Measurements from ENCODE around the gene PLAGL2.
A peak's percentile ranks its signal among the peaks of the same experiment; 100 is the strongest.
"Not testable (repeated sequence)": the region's sequence is repeated elsewhere in the genome, so short reads cannot be mapped to it uniquely, and the experiment has no call there.

Gene PLAGL2

DNA sequence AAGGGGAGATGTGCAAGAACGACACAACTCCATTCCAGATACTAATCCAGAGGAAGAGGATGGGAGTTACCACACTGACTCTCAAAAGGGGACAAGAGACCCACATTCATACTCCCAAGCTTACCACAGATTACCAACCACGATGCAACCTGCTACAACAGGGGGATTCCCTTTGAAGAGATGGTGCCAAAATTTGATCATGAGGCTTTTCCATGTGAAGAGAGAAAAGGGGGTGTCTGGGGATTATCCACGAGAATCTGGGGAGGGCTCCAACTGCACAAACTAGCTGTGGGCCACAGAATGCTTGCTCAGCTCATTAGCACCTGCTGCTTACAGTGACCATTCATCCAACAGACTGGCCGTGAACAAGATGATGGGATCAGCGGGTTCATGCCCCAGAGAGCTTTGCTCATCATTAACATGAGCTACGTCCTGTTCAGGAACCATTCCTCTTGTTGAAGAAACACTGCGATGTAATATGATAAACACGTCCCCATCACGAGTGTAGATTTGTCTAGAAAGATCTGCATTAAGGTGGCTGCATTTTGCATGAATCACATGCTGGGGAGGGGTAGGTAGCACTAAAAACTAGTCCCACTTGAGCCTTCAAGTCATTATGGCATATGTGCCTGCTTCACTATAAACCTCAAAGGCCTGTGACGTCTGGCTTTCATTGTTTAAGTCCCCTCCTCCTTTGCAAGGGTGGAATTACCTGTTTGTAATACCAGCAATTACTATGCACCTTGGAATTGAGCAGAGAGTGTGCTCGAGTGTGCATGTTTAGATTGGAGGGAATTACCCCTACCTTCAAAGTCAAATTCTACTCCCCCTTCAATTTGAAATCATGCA lies 4.0 kb downstream of the PLAGL2 start:
- DNase-seq = peak; percentile 67

DNA sequence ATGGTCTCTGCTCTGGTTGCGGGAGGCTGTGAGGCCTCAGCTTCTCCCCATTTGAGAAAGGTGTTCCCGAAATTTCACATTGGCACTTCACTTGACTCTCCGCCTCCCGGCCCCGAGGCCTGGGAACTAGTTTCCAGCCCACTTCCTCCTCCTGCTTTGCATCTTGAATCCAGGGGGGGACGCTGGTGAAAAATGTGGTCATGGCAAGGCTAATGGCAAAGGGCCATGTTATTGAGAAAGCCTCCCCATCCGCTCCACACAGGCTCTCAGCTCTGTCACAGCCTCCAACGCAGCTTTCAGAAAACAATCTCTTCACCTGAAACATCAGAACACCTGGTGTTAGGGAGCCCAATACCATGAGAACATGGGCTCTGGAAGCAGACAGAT lies 5.6 kb downstream of the PLAGL2 start:
- DNase-seq = no peak

DNA sequence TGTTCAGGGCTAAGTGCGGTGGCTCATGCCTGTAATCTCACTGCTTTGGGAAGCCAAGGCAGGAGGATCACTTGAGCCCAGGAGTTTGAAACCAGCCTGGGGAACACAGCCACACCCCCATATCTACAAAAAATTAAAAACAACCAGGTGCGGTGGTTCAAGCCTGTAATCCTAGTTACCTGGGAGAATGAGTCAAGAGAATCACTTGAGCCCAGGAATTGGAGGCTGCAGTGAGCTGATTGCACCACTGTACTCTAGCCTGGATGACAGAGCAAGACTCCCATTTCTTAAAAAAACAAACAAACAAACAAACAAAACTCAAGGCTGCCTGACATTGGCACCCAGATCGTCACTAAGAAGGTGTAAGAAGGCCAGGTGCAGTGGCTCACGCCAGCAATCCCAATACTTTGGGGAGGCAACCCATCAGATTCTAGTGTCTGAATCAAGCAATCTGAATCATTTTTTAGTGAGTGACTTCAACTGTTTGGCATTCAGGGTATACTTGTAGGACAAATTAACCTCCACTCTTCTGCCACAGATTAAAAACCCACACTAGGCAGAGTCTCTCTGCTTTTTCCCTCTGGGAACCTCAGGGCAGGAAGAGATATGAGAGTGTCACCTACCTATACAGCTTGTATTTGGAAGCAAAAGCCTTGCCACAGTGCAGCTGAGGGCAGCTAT lies 6.1 kb downstream of the PLAGL2 start:
- no peak for DNase-seq

GRCh38 chr20:32199006-32199405 lies 8.5 kb downstream of the PLAGL2 start:
- no peak for DNase-seq

DNA sequence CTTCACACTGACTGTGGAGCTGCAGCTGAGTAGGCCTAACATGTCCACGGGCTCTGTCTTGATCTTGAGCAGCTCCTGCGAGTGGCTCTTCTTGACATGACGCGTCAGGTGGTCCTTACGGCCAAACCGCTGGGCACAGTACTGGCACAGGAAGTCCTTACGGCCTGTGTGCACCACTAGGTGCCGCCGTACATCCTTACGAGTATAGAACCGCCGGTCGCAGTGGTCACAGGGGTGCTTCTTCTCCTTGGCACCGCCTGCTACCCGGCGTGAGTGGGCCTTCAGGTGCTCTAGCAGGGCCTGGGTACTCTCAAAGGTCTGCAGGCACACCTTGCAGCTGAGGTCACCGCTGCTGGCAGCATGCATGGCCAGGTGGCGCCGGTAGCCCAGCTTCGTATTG lies 10.4 kb downstream of the PLAGL2 start:
- DNase-seq = not testable (repeated sequence)

- DNase-seq = not testable (repeated sequence)
These were observed 10.9 kb downstream of the PLAGL2 start for GRCh38 chr20:32196613-32197012.

DNA sequence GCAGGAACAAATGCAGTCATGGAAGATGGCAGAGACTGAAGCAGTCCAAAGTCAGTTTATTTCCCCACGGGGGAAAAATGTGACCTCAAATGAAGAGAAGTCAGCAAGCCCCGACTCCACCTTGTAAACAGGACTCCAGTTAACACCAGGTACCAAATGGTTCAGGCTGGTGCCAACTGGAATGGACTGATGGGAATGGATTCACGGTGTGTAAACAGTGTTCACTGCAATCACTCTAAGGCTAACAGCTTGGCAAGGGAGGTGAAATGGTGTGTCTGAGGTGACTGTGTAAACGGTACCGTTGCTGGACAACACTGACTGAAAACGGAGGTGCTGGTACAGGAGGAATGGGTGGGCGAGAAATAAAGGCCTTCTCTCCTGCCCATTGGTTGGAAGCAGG lies 12.0 kb downstream of the PLAGL2 start:
- DNase-seq = no peak

DNA sequence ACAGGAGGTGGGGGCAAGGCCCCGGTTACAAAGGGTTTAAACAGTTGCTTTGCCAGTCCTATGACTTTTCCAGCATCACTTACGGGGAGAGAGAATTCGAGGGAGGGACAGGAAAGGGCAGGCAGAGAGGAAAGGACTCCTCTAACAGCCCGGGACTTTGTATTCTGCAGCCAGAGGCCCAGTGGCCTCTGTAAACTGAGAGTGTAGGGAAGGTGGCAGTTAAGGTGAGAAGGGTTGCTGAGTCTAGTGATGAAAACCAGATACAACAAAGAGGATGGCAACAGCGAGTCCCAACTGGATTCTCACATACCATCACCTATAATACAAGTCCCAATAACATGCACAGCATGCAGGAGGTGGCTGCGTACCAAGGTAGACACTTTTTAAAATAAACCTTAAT lies 13.5 kb downstream of the PLAGL2 start:
- no peak for DNase-seq

DNA sequence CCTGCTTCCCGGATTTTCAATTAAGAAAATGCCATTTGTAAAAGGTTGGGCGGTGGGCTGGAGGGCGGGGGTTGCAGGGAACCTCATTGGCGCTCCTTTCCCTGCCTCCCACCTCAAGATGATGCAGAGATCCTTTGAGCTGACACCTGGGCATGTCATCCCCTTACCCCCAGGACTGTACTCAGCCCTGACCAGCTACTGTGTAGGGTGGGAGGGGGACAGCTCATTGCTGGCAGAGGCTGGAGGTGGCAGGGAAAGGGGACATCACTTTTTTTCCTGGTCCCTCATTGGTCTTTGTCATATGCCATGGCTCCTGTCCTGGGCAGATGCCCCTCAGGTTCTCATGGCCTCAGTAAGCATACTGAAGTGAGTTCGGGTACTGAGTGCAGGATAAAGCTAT lies 14.2 kb downstream of the PLAGL2 start:
- DNase-seq = not testable (repeated sequence)

DNA sequence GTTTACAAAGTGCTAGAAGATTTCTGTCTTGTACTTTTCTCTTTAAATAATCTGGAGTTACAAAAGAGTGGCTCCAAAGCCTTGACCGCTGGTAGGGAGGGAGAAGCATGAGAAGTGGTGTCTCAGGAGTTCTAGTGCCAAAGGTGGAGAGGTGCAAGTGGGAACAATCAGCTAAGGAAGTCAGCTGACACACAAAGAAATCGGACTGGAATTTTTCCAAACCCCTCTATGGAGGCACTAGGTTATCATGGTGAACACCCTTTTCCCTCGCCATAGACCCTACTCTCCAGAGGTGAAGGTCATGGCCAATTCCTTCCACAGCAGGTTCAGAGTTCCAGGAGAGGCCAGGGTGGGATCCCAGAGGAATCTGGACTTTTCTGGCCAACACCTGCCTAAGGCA lies 14.8 kb downstream of the PLAGL2 start:
- no peak for DNase-seq

GRCh38 chr20:32191873-32192272 lies 15.7 kb downstream of the PLAGL2 start:
- no peak for DNase-seq

DNA sequence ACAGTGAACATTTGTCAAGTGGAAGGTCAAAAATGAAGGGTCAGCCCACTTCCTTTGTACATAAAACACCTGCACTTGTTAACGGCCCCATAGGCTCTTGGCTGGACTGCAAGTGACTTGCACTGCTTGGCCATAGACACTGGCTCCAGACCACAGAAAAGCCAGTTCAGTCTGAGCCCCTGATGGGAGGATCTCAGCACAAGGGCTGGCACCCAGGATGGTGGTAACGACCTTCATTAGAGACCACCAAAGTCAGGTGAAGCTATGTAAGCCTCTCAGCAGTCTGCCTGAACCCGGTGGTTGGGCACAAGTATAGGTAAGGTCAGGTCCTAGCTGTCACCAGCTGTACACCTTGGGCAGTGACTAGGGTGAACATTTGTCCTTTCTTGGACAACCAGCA lies 16.1 kb downstream of the PLAGL2 start:
- DNase-seq = no peak

- no peak for DNase-seq
These were observed 16.7 kb downstream of the PLAGL2 start for GRCh38 chr20:32190616-32191415.

GRCh38 chr20:32189691-32190615 lies 17.6 kb downstream of the PLAGL2 start:
- peak; percentile 32 for DNase-seq

GRCh38 chr20:32189123-32189410 lies 18.5 kb downstream of the PLAGL2 start:
- DNase-seq = no peak

DNA sequence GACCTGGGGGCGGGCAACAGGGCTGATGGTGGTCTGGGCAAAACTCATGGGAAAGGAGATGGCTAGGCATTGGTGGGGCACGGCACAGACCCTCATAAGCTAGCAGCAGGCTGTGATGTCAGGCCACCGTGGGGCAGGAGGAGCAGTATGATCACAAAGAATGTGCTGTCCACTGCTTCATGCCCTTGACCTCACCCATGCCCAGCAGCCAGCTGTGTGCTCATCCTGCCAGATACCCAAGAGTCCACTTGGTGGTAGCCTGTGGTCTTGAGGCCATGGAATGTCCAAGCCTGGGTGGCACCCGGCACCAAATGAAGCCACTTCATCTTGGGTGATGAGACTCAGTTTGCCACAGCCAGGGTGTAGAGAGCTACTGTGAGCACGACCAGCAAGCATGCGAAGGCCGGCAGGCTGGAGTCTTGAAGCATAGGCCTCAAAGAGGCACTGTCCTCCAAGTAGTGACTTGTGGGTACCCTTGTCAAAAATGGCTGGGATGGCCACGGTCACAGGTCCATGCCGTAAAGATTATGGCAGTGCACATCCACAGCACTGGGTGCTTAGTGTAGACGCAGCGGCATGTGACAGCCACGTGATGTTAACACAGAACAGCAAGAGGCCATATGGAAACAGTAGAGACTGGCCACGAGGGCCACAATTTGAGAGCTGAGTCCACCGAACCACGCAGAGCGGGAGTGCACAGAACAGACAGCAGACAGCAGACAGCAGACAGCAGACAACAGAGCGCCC lies 19.0 kb downstream of the PLAGL2 start:
- DNase-seq = no peak

DNA sequence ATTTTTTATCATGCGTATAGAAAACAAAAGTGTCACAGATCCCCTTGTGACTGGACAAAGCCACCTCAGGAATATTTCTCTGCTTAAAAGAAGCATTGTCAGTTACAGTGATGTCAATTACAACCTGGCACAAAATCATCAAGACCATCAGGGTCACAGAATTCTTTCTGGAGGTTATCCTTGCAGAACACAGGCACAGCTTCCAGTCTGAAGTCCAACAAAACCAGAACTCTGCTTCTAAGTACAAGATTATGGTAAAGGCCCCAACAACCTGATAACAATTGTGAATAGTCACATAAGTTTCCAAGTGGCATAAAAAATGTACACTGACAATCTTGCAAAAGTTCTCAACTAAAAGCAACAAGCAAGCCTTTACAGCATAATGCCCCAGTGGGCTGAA lies 21.0 kb downstream of the PLAGL2 start:
- DNase-seq = no peak

DNA sequence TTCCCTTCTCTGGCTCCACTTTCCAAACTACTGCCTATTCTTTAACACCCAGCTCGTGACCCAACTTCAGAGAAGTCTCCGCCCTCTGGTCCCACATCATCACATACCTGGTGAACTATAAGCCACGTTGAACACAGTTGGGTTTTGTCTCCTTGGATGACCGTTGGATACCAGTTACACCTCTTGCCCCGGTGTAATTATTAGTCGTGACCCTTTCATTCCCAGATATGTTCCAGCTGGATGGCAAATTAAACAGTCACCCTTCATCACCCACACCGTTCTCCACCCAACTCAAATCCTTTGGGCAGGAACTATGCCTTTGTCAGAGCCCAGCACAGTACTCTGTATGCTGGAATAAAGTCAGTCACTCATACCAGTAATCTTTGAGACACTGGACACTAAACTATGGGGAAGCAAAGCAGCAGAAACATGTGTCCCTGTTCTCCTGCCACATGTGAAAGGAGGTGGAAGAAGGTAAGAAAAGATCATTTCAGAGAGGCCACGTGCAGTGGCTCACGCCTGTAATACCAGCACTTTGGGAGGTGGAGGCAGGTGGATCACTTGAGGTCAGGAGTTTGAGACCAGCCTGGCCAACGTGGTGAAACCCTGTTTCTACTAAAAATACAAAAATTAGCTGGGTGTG lies 22.5 kb downstream of the PLAGL2 start:
- DNase-seq = no peak

- no peak for DNase-seq
These were observed 23.5 kb downstream of the PLAGL2 start for GRCh38 chr20:32183947-32184635.

DNA sequence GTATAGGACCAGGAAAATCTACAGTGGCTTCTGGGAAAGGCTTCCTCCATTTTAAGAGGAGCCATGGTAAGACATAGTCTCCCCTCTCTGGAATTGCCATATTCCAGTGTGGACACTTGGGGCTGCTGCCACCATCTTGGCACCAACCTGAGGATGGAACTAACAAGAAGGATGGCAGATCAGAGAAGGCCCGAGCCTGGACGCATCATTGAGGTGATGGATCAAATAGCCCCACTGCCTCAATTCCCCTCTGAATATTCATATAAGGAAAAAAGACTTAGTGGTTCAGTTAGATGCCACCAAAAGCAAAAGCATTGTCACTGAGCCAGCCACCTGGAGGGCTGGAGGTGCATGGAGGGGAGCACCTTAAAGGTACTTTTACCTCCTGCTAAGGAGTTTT lies 25.9 kb downstream of the PLAGL2 start:
- no peak for DNase-seq

DNA sequence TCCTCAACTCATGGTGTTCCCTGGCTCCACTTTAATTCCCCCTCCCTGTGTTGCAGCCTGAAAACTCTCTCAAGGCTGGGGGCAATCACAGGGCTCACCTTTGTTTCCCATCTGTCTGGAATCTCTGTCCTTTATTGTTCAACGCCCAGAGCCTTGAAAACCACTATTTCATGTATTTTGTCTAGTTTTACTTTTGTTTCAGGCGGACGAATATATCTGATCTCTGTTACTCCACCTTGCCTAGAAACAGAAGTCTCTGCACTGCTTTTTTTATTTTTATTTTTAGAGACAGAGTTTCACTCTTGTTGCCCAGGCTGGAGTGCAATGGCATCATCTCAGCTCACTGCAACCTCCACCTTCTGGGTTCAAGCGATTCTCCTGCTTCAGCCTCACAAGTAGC lies 27.6 kb downstream of the PLAGL2 start:
- DNase-seq = no peak

All from NCI-H510A treated with DMSO at 0.1 percent for 48 hours (cell line).